ENCODE data around the gene SCARF1.

DNA sequence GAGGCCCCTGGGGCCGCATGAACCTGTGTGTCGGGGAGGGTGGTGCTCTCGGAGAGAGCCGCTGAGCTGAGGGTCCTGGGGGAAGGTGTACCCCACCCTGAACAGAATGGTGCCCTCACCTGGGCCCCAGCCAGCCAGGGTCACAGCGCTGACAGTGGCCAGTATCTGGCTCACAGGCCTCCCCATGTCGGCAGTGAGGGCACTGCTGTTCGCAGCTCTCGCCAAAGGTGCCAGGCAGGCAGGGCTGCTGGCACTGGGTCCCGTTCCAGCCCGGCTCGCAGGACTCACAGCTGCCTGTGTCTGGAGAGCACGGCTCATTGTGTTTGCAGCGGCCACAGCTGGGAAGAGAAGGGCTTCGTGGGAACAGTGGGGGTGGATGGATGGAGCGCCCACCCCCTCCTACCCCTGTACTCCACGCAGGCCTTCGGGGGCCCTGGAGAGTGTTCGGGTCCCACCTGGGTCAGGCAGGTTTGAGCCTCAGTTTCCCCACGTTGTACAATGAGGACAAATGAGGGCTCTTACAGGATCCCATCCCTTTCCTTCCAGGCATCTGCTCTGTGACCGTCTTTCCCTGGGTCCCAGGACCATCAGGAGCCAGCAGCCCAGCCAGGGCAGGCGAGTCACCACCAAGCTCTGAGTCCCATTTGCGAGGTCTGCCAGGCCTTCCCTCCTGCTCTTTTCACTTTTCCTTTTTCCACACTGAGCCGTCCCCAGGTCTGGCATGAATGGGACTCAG lies 5.0 kb downstream of the SCARF1 start:
- no peak for TF ChIP-seq CTCF (conservative IDR thresholded peaks at IDR 0.05)
- TF ChIP-seq ZFX (IDR thresholded peaks at IDR 0.05): no peak
